Endothelial cell of umbilical vein (primary cell): ENCODE data around the gene HNRNPLL. TPM values are rescaled to one million over a fixed set of nuclear protein-coding genes. Genes with fewer than 3 reads are reported as not detected.

Experiments used
- BruUV-seq: library from RNA; stranded (reverse); fragments of 400-500 nt; replicated peaks from 2 replicates; lab custom pipeline; 2021; lab: Mats Ljungman, UMichigan
- CTCF ChIA-PET: fragments of 300-600, 350-600 bp; sonication (Branson Sonifier 250); formaldehyde crosslinking; loops from one replicate; lab custom pipeline; 2021; ENCODE audit warnings: antibody characterized with exemption, inconsistent platforms; lab: Charles Lee
- POLR2A ChIA-PET: fragments of 300-600, 350-600 bp; sonication (Branson Sonifier 250); formaldehyde crosslinking; loops from one replicate; lab custom pipeline; 2021; ENCODE audit warnings: antibody characterized with exemption, inconsistent platforms; lab: Charles Lee
- DNase-seq: peaks from one replicate; pipeline ENCODE4 v3.0.0-alpha.2; 2011; ENCODE audit warnings: low read depth, low spot score
- FAIRE-seq: peaks from 2 replicates; lab custom pipeline; 2011; peaks lifted over from hg19 to GRCh38; lab: Jason Lieb, UNC
- H2AFZ ChIP-seq: 2 replicates; pipeline ENCODE4 v1.6.0; 2012; ENCODE audit warnings: low read depth, low read length, control low read depth, inconsistent platforms
- H3K27ac ChIP-seq: 2 replicates; pipeline ENCODE4 v1.5.1; 2011; ENCODE audit warnings: low read depth, mild to moderate bottlenecking, control low read depth, low read length, moderate library complexity; ENCODE audit not compliant: insufficient read depth
- H3K27me3 ChIP-seq, 2 experiments: 2 replicates each; pipeline versions ENCODE4 v1.6.0 to v1.6.1; 2011; ENCODE audit warnings: low read length in 2 of 2, mixed read lengths in 1 of 2; ENCODE audit not compliant: control insufficient read depth in 2 of 2, insufficient read depth in 2 of 2
- H3K36me3 ChIP-seq, 2 experiments: 2 replicates in 1 of 2; 3 replicates in 1 of 2; pipeline ENCODE4 v1.5.1; 2011; ENCODE audit warnings: low read length in 2 of 2, mild to moderate bottlenecking in 1 of 2, moderate library complexity in 1 of 2; ENCODE audit not compliant: control insufficient read depth in 2 of 2, insufficient read depth in 2 of 2; ENCODE audit errors: extremely low read depth in 1 of 2
- H3K4me1 ChIP-seq: 3 replicates; pipeline ENCODE4 v1.5.1; 2011; ENCODE audit warnings: mild to moderate bottlenecking, low read length; ENCODE audit not compliant: control insufficient read depth, insufficient read depth; ENCODE audit errors: extremely low read depth
- H3K4me2 ChIP-seq: 2 replicates; pipeline ENCODE4 v1.6.1; 2011; ENCODE audit warnings: low read length, control low read depth, mixed read lengths; ENCODE audit not compliant: insufficient read depth
- H3K4me3 ChIP-seq, 3 experiments: fragments of 200-600 bp in 1 of 3; sonication (generic), shearing (Covaris generic) in 1 of 3; replicated peaks in 1 of 3; 2 replicates each; pipeline ENCODE4 v1.5.1; 2011 to 2016; ENCODE audit warnings: control low read depth in 3 of 3, low read length in 3 of 3, mild to moderate bottlenecking in 2 of 3, inconsistent platforms in 1 of 3, low read depth in 1 of 3, moderate library complexity in 1 of 3; ENCODE audit not compliant: insufficient read depth in 1 of 3
- H3K79me2 ChIP-seq: 2 replicates; pipeline ENCODE4 v1.6.0; 2012; ENCODE audit warnings: low read length, inconsistent platforms; ENCODE audit not compliant: control insufficient read depth, insufficient read depth
- H3K9ac ChIP-seq: replicated peaks from 2 replicates; pipeline ENCODE3; 2011; ENCODE audit warnings: low read length, control low read depth; ENCODE audit not compliant: insufficient read depth; ENCODE audit errors: extremely low read depth
- H3K9me1 ChIP-seq: replicated peaks from 3 replicates; pipeline ENCODE4 v1.6.0; 2011; ENCODE audit warnings: mild to moderate bottlenecking, low read length; ENCODE audit not compliant: control insufficient read depth, insufficient read depth; ENCODE audit errors: extremely low read depth
- H3K9me3 ChIP-seq: replicated peaks from 2 replicates; pipeline ENCODE4 v1.5.1; 2012; ENCODE audit warnings: low read length, inconsistent platforms; ENCODE audit not compliant: control insufficient read depth, insufficient read depth
- H4K20me1 ChIP-seq: replicated peaks from 2 replicates; pipeline ENCODE3; 2011; ENCODE audit warnings: mild to moderate bottlenecking, low read length; ENCODE audit not compliant: control insufficient read depth, insufficient read depth; ENCODE audit errors: extremely low read depth
- EZH2 ChIP-seq: IDR thresholded peaks from 2 replicates; pipeline ENCODE4 v1.6.1; 2012; ENCODE audit warnings: borderline replicate concordance, low read depth, mild to moderate bottlenecking, moderate library complexity, low read length, inconsistent platforms; ENCODE audit not compliant: severe bottlenecking
- FOS ChIP-seq: IDR thresholded peaks from 2 replicates; pipeline ENCODE4 v1.6.1; 2011; ENCODE audit warnings: mild to moderate bottlenecking, low read length, moderate library complexity, borderline replicate concordance; ENCODE audit not compliant: insufficient read depth
- GATA2 ChIP-seq: IDR thresholded peaks from 2 replicates; pipeline ENCODE4 v1.7.0; 2011; ENCODE audit warnings: low read depth, mild to moderate bottlenecking, moderate library complexity, mixed read lengths, low read length; ENCODE audit not compliant: insufficient read length, insufficient read depth
- JUN ChIP-seq: IDR thresholded peaks from 2 replicates; pipeline ENCODE4 v1.6.1; 2011; ENCODE audit warnings: borderline replicate concordance, low read depth; ENCODE audit not compliant: insufficient read length, insufficient read depth
- MYC ChIP-seq: IDR thresholded peaks from one replicate; pipeline ENCODE4 v1.6.1; 2011; ENCODE audit warnings: mild to moderate bottlenecking, low read depth, low read length
- POLR2A ChIP-seq: IDR thresholded peaks from 2 replicates; pipeline ENCODE4 v1.6.1; 2012; ENCODE audit warnings: low read depth, mild to moderate bottlenecking, control low read depth, low read length
- POLR2AphosphoS5 ChIP-seq: IDR thresholded peaks from 2 replicates; pipeline ENCODE4 v1.6.1; 2012; ENCODE audit warnings: low read depth, mild to moderate bottlenecking, control low read depth, low read length, moderate library complexity; ENCODE audit not compliant: insufficient read depth
- dilution Hi-C: fragments of 300-500 bp; cut with MboI; formaldehyde crosslinking; loops from one replicate; pipeline ENCODE4 v1.15.0; 2019; ENCODE audit warnings: low sequenced_read_pairs; ENCODE audit not compliant: extremely low pct_ligation_motif_present
- intact Hi-C: fragments of 100-400 bp; cut with micrococcal nuclease; formaldehyde crosslinking; loops from one replicate; pipeline ENCODE4 v1.10.0; 2022
- polyA plus RNA-seq, 4 experiments: library from polyadenylated mRNA; depleted of rRNA in 3 of 4; stranded (reverse) in 3 of 4; unstranded in 1 of 4; fragments of >200 nt; gene quantifications; 2 replicates each; pipeline versions ENCODE4 v1.2.1 to v1.2.3, GENCODE V29; 2011 to 2012; ENCODE audit warnings: missing spikeins in 1 of 4
- total RNA-seq: library from RNA; stranded (reverse); gene quantifications from 2 replicates; pipeline ENCODE4 v1.2.3, GENCODE V29; 2021
- TF ChIP-seq, protein P1 (sequence below): IDR thresholded peaks from 2 replicates; pipeline ENCODE4 v1.6.1; 2011; ENCODE audit not compliant: insufficient read depth, insufficient read length
- TF ChIP-seq, protein P2 (sequence below), 2 donors: IDR thresholded peaks; 1 replicate in 1 of 2; 2 replicates in 1 of 2; pipeline ENCODE4 v1.5.1; 2011; ENCODE audit warnings: low read length in 2 of 2, mild to moderate bottlenecking in 2 of 2, moderate library complexity in 2 of 2, control low read depth in 1 of 2, inconsistent platforms in 1 of 2, low read depth in 1 of 2; ENCODE audit not compliant: insufficient read depth in 1 of 2; ENCODE audit errors: extremely low read depth in 1 of 2

The HNRNPLL gene
- total and polyA plus RNA-seq, 2 donors (not counting 3 experiments of a cell fraction or from before 2014, with no cell fraction given): 19.8 to 56.2 TPM

DNA sequence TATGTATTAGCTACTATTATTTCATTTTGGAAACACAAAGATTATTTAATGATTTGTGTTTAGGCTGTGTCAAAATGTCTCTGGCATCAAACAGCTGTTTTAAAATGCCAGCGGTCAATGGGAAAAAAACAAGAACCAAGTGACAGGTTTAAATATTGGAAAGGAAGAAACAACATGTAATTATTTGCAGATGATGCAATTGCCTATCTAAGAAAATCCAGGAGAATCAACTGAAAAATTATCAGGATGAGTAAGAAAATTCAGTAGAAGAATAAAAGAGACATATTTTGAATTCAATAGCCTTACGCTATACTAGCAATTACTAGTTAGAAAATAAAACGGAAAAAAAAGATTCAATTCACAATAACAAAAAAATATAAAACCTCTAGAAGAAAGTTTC, 51.6 kb downstream of the HNRNPLL start:
- POLR2A ChIA-PET: interaction anchor here (1.0 kb wide), 1 partner anchor 200 kb away, joined by 3 read pairs; the partner anchor contains the start of gene SRSF7

More for the DNA sequence above, 51.6 kb downstream of the HNRNPLL start:
- CTCF ChIA-PET: interaction anchor here (0.6 to 2.4 kb wide), 3 partner anchors 8 to 236 kb away, joined by 3 to 9 read pairs (median 5); no protein-coding TSS in a partner anchor
- DNase-seq (no peak), FAIRE-seq (no peak)
- Histone ChIP-seq H3K27ac (no peak overlapping the region), H3K27me3 (no peaks in the 10 kb centered on the region), H3K4me2 (no peak overlapping the region), H3K4me3 (no peak overlapping the region), H3K4me1 (no peaks in the 10 kb centered on the region), H2AFZ (no peak overlapping the region), H3K36me3 (peaks cover 0 to 2% of the 10 kb centered on the region in 2 experiments), H3K9me1 (no peaks in the 10 kb centered on the region), H3K79me2 (no peaks in the 10 kb centered on the region), H3K9me3 (no peaks in the 10 kb centered on the region), H4K20me1 (no peaks in the 10 kb centered on the region), H3K9ac (no peak overlapping the region)
- TF ChIP-seq FOS (no peak), POLR2AphosphoS5 (no peak), MYC (no peak), JUN (no peak), POLR2A (no peak), EZH2 (no peak), GATA2 (no peak)
- TF ChIP-seq, protein P1, sequence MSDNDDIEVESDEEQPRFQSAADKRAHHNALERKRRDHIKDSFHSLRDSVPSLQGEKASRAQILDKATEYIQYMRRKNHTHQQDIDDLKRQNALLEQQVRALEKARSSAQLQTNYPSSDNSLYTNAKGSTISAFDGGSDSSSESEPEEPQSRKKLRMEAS: no peak
- TF ChIP-seq, protein P2, sequence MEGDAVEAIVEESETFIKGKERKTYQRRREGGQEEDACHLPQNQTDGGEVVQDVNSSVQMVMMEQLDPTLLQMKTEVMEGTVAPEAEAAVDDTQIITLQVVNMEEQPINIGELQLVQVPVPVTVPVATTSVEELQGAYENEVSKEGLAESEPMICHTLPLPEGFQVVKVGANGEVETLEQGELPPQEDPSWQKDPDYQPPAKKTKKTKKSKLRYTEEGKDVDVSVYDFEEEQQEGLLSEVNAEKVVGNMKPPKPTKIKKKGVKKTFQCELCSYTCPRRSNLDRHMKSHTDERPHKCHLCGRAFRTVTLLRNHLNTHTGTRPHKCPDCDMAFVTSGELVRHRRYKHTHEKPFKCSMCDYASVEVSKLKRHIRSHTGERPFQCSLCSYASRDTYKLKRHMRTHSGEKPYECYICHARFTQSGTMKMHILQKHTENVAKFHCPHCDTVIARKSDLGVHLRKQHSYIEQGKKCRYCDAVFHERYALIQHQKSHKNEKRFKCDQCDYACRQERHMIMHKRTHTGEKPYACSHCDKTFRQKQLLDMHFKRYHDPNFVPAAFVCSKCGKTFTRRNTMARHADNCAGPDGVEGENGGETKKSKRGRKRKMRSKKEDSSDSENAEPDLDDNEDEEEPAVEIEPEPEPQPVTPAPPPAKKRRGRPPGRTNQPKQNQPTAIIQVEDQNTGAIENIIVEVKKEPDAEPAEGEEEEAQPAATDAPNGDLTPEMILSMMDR (IDR thresholded peaks at IDR 0.05; ENCODE audit: extremely low read depth in 1 of 2, insufficient read depth in 1 of 2, low read depth in 1 of 2, low read length in 2 of 2): no peak
- no TSS peak for BruUV-seq
- intact Hi-C loops: no loop called here
- dilution Hi-C loops: no loop called here
